HL-60/S4 treated with retinoic acid at 250 ng/mL for 4 days and 3 days (cell line): ENCODE measurements around the gene RAPGEF5.

Source experiments
- in situ Hi-C: fragments of 300-500 bp; cut with MboI; formaldehyde crosslinking; loops from 2 replicates; pipeline ENCODE4 v1.7.0; 2022; ENCODE audit warnings: low sequenced_read_pairs

The RAPGEF5 gene

DNA sequence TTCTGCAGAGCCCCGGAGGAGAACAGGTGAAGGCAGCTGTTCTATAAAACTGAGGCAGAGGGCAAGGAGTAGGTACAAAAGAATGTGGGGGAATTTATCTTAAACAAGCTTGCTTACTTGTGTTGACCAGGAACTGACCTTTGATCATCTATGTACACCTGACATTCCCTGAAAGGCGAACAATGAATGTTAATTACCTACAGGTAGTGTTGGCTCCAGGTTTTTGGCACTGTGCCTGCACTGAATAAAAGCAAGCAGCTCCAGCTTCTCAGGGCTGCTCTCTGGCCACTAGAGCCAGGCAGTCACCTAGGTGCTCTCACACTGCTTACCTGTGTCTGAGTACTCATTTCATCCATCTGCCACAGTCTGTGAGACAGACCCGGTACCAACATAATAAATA, 87.0 kb downstream of the RAPGEF5 start:
- in situ Hi-C loops = no loop called here

DNA sequence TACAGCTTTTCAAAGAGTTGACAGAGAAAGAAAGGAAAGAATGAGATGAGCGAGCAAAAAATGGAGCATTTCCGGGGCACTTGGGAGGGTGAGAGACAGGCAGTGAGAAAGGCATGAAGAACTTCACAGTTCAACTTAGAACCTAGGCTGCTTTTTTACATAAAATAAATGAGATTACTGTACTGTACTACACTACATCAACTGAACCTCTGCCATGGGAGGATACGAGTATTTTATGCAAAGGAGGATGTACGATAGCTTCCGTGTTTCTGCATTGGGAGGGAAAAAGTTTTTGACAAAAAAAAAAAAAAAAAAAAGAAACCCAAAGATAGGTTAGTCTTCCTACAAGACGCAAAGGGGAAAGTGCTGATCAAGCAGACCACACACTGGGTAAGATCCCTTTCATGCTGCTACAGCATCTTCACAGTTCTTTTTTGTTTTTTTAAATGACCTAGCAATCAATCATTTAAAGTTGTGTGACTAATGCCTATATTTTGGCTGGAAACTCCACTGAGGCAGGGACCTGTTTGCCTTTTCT, 88.0 kb downstream of the RAPGEF5 start:
- in situ Hi-C loops = no loop called here

DNA sequence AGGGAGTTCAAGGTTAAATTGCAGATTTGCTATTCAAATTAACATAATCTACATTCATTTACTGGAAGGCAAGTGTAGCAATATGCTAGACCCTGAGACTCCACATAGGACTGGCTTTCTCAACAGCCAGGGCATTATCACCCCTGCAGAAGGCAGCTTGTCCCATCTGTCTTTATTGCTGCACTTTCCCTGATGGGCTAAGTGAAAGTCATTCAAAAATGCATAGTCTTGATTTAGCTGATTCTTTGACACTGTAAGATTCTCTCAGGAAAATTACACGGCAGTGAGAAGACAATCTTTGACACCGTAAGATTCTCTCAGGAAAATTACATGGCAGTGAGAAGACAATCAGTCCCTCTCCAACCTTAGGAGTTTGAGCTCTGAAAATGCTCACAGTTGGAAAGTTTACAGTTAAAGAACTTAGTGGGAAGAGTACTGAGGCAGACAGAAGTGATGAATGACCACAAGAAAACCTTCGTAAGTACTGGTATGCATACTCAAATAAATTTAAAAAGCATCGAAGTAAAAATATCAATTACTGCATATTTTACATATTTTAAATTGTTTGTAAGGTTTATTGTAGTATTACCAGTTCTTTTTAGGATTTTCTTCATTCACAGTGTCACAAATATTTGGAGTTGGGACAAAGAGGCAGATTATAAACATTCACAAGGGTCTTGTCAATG, 88.9 kb downstream of the RAPGEF5 start:
- in situ Hi-C loops = no loop called here

DNA sequence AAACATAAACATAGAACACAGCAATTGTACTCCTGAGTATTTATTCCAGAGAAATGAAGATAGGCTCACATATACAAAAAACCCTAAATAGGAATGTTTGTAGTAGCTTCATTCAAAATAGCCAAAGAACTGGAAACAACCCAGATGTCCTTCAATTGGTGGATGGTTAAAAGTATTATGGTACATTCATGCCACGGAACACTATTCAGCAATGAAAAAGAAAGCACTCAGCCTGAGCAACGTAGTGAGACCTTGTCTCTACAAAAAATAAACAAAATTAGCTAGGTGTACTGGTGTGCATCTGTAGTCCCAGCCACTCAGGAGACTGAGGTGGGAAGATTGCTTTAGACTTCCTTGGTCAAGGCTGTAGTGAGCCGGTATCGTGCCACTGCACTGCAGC, 94.4 kb downstream of the RAPGEF5 start:
- in situ Hi-C loops = no loop called here

DNA sequence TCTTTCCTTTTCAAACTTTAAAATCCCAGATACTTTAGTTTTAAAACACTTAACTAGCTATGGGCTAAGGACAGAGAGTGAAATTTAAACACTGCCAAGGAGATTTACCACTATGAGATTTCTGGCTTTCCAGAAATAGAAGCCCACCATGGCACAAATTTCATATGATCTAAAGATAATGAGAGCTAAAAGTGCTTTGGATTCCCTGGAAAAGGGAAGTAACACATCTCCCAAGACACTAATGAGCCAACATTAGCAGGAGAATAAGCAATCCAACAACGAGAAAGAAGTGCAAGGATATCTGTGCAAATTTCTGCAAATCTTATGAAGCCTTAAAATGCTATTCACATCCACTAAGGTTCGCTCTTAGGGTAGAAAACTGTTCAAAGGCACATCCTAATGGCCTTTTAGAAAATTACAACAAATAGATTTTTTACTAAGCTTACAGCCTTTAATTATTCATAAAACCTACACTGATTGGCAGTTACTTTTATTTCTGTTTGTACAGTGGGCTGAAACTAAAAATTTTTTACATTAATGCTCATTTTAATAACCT, 100.3 kb downstream of the RAPGEF5 start:
- in situ Hi-C loops = no loop called here

DNA sequence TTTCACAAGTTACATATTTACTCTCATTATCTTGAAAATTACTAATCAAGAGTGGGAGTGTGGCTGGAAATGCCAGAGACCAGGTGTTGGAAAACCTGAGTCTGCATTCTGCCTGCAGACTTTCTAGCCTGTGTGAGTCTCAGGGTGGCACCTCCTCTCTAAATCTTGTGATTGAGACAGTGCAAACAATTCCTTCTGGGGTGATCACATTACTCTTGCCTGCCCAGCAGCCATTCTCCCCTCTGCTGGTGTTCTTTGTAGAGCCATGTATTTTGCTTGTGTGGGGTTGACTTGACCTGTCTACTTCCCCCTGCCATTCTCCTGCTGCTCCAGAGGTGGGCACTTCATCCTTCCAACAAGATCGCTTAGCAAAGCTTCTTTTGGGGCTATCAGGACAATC, 101.1 kb downstream of the RAPGEF5 start:
- in situ Hi-C loops = no loop called here

DNA sequence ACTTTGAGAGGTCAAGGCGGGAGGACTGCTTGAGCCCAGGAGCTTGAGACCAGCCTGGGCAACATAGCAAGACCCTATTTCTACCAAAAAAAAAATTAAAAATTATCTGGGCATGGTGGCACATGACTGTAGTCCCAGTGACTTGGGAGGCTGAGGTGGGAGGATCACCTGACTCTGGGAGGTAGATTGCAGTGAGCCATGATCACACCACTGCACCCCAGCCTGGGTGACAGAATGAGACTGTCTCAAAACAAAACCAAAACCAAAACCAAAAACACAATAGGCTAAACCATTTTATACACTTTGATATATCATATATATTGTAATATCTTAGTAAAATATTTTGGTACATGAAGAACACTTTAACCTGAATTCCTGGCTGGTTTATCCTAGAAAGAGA, 101.6 kb downstream of the RAPGEF5 start:
- in situ Hi-C loops = no loop called here

DNA sequence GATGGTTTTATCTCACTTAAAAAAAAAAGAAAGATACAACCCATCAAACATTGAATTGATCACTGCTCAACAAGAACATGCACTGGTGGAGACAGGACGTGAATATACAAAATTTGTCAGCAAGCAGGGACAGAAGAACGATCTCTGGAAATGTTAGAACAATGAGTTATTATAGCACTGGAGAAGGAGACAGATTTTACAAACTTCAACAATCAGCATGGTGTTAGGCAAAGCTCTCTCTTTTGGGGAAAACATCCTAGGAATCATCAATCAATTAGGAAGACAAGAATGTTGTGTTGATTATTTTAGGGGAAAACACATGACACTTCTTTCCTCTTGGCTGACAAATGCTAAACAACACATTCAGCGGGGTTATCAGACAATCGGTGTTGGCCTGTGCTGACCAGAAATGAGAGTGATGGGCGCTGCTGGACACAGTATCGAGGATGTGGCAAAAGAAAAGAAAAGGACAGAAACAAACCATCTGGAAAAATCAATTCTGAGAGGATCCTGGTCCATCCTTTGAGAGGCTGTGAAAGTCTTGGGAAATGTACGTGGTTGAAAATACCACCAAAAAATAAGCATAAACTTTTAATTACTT, 103.9 kb downstream of the RAPGEF5 start:
- in situ Hi-C loops = no loop called here

DNA sequence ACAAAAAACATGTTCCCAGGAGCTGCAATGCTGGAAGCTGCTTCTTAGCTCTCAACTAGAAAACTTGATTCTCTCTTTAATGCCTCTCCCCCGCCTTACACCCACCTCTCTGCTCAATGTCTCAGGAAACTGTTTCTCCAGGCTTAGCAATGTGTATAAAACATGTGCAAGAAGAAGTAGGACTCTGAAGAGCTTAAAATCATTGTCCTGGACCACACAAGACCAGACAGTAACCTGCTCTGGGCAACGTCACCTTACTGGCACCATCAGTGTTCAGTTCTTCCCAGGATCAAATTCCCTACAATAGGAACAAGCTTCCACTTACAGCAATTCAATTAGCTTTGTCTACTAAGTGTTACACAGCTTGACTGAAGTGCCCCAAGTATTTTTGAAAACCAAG, 104.9 kb downstream of the RAPGEF5 start:
- in situ Hi-C loops = no loop called here

DNA sequence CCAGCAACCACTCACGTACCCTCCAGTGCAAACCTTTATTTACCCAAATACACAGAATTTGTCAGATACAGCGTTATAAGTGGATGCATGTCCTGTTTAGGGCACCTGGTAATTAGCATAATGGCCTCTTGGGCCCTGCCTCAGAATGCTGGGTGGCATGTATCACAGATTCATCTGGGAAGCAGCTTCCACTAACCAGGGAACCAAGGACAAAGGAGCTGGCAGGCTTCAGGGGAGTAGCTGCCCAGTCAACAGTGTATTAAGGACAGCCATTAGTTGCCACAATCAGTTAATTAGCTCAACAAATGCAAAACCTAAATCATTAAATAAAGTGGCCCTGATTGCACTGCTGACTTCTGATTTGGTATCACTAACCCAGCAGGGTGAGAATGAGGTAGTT, 105.7 kb downstream of the RAPGEF5 start:
- in situ Hi-C loops = no loop called here

DNA sequence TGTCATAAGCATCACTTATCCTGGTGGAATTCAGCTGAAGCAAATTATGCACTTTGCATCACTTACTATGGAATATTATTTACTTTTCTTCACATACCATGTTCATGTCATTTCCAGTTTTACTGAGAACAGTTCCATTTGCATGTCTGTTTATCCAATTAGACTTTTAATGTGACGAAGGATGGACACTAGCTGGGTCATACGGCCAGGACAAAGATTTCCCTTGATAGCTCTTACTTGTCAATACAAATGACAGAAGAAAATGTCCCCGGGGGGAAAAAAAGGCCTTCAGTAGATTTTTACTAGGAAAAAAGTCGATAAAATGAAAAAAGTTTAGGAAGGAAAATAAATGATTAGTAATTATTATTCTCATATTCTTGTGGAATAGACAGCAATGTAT, 106.6 kb downstream of the RAPGEF5 start:
- in situ Hi-C loops = no loop called here

DNA sequence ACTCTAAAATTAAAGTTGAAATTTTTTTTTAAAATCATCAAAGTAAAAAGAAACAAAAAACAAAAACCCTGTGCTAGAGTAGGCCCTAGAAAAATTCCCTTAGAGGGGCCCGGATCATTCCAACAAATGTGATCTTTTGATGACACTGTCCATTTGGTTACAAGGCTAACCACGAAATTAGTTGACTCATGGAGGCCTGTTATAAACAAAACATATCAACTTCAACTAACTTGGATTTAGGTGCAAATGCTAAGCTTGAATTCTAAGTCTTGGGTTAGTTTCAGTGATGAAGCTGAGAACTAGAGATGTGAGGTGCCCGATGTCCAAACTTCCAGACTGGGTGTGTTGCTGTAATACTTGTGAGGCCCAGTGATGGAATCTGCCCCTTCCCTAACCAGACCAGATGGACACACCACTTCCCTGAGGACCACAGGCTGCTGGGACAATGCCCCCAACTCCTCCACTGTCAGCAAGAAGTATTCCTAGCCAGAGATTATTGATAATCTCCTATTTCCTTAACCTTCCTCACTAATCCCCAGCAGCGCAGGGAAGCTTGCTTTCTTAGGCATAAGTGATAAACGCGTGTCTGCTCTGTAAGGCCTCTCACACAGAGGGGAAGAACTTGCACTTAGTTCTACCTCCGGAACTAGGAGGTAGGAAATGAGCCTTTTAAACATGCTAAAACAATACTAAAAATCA, 108.7 kb downstream of the RAPGEF5 start:
- in situ Hi-C loops = no loop called here

DNA sequence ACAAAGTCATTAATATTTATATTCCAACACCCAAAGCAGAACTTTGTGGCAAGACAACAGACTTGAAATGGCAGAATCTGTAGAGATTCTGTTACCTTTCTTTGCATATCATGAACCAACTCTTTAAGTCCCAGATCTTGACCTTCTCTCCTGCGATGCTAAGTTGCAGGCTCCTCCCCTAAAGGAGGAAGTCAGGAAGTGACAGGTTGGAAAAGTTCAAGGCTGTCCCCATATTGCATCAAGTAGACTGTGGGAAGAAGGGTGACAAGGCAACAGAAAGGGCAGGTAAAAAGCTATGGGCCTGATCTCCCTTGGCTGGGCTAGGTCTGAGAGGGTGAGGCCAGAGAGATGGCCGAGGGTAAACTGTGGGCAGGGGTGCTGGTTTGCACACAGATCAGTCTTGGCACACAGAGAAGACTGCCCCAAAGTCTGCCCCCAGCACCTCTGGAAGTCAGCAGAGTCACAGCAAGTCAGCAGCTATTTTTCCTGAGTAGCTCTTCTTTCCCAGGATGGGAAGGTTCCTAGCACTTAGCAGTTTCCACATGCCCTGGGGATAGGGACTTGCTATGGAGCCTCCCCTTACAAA, 115.1 kb downstream of the RAPGEF5 start:
- in situ Hi-C loops = no loop called here

DNA sequence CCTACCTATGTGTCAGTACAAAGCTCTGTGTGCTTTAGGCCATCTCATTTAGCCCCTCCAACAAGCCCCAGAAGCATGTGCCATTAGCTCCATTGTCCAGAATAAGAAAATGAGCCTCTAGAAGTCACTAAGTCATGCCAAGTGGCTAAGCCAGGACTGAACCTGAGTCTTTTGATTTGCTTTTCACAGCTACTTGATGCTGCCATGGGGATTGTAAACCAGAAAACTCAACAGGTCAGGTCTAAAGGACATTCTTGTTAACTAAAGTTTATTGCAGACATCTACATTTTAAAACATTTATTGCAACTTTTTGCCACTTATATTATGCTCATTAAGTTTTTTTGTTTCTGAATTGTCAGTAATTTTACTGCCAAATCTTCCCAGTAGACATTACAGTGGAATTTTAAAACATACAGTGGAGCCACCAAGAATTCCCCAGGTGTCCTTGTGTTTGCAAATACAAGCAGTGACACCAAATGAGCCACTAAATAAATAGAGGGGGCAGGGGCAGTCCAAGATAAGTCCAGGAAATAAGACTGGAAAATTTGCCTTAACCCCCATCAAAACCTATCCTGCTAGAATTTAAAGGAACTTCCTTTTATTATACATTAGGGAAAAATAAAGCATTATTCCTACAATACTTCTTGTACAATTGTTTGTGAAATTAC, 115.9 kb downstream of the RAPGEF5 start:
- in situ Hi-C loops = no loop called here

DNA sequence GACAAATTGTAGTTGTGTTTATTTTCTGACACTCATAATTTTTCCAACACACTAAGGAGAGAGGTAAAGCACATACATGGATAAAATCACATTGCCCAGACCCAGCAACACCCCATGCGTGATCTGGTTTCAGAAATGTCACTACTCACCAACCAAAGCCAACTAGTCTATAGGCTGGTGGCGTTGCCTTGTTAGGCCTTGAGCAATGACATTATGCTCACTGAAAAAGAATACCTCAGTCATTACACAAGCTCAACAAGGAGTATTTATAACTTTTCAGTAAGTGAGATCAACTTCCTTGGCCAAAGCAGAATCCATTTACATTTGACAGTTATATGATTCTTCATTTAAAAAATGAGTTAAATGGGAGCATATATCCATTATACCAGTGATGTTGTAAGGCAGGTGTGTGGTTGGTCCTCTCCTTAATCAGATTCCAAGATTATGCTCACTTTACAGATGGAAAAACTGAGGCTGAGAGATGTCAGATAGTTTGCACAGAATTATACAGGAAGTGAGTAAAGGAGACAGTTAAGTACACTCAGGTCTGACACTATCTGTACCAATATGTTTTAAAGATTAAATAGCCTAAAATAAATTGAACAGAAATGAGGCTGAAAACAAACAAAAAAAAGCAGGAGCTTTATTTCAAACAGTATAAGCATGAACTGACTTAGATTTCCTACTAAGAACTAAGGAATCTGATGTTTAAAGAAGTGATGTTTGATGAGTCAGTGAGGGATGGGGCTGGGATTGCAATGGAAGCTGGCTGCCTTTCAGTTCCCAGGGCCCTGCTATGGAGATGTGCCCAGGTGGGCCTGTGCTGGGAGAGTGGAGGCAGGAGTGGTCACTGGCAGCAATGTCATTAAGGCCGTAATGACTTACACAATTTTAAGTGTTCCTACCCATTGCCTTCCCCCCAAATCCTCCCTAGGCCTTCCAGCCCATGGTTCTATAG, 118.3 kb downstream of the RAPGEF5 start:
- in situ Hi-C loops = no loop called here

DNA sequence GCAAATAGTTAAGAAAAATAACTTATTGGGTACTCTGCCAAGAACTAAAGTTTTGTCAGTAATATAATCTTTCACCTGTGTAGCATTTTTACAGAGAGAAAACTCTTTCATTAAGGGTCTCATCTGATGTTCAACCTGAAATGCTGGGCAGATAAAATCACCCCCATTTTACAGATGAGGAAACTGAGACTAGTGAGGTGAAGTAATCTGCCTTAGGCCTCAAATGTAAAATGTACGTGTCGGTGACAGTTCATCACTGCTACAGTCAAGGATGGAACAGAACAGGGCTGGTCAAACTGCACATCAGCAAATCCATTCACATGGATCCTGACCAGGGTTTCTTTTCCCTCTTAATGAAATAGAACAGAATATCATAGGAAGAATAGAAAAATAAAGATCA, 121.8 kb downstream of the RAPGEF5 start:
- in situ Hi-C loops = no loop called here

DNA sequence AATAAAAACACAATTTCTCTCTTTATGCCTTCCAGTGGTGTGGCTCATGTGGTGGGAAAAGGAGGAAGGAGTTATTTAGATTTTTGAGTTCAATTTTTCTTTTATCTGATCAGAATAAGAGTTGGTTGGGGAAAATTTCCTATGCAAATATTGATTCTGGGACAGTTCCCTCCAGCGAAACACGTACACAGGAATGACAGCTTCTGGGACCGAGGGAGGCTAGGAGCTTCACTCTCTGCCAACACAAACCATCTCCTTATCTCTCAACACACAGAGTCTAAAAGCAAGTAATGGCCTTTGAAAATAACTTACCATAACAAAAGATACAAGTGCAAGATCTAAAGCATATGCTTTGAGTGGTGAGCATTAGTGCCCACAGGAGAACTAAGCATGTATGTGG, 122.7 kb downstream of the RAPGEF5 start:
- in situ Hi-C loops = no loop called here

DNA sequence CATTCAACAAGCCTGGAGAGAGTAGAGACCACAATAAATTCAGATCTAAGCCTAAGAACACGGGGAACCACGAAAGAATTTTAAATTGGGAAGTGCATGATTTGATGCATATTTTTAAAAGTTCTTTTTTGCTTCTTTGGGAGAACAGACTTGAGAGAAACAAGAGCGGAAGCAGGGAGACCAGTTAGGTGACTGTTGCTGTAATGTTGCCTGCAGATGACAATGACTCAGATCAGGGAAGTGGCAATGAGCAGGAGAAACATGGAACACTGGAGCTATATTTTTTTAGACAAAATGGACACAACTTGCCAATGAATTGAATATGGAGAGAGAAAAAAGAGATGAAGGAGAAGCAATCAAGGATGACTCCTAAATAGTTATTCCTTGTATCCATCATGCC, 125.1 kb downstream of the RAPGEF5 start:
- in situ Hi-C loops = no loop called here

DNA sequence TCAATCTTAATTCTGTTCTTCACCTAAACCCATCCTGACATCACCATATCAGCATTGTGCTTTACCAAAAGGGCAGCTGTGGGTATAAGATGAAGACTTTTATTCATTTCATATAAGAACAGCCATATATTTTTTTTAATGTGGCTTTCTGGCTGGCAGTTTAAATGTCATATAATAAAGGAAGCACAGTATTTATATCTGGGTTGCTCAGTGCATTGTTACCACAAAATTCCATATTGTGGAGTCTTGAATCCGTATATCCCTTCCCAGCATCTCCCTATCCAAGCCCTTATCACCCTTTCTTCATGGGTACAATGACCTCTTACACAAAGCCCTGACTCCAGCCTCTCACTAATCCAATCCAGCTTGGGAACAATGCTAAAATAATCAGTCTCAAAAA, 125.8 kb downstream of the RAPGEF5 start:
- in situ Hi-C loops = no loop called here

DNA sequence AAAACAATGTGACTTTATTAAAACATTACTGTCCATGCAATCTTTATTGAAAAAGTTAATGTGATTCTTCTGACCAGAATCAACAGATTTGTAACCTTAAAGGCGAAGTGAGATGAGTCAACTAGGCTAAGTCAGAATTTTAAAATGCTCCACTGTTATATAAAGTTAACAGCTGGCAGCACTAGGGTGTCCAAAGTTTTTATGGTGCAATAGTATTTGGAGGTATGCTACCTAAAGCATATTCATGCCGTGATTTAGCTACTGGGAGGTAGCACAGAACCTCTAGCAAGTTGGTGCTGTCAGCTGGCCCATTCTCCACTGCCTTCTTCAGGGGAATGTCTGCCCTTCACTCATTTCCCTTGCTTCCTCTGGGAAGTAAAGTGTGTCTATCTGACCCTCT, 126.7 kb downstream of the RAPGEF5 start:
- in situ Hi-C loops = no loop called here
